Omental fat pad (tissue), 4 donors: ENCODE results near the gene CCDC170. TPM values are rescaled to one million over a fixed set of nuclear protein-coding genes. Genes with fewer than 3 reads are reported as not detected.

Source experiments
- ATAC-seq: fragments of 150-250 bp; one replicate; pipeline ENCODE4 v1.9.1; 2016; ENCODE audit warnings: mild to moderate bottlenecking, moderate library complexity; ENCODE audit not compliant: low FRiP score
- DNase-seq: peaks from one replicate; pipeline ENCODE4 v3.0.0-alpha.2; 2019; ENCODE audit warnings: low spot score
- total RNA-seq, 4 donors: library from RNA; depleted of rRNA; stranded (reverse); fragments of >200 nt; gene quantifications; one replicate each; pipeline ENCODE4 v1.1.0, GENCODE V29; 2016
- TF ChIP-seq, protein P1 (sequence below), 3 donors: fragments of 450-650 bp; IDR thresholded peaks; one replicate each; pipeline ENCODE4 v1.5.1; 2016 to 2017; ENCODE audit warnings: antibody characterized with exemption in 3 of 3, mild to moderate bottlenecking in 3 of 3, moderate library complexity in 2 of 3

CCDC170 gene
- total RNA-seq, 4 donors from 2014 or later: 1.3 to 4.1 (median 2.5) TPM

DNA sequence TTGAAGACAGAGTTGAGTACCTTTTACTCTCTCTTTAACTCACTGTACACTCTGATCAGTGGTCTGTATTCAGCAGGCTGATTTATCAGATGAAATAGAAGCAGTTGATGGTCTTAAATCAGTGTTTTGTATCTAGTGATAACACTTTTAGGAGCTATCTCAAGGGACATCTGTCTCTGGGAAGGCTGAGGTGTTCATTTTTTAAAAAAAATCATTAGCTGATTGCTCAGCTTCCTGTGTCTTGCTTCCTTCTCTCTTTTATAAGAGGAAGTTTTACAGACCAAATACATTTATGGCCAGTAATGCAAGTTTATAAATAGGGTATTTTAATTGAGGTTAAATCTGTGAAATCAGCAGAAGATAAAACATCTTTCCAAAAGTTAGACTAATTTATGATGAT lies 12.0 kb upstream of the CCDC170 start:
- ATAC-seq (no peak), DNase-seq (no peak)
- TF ChIP-seq, protein P1, sequence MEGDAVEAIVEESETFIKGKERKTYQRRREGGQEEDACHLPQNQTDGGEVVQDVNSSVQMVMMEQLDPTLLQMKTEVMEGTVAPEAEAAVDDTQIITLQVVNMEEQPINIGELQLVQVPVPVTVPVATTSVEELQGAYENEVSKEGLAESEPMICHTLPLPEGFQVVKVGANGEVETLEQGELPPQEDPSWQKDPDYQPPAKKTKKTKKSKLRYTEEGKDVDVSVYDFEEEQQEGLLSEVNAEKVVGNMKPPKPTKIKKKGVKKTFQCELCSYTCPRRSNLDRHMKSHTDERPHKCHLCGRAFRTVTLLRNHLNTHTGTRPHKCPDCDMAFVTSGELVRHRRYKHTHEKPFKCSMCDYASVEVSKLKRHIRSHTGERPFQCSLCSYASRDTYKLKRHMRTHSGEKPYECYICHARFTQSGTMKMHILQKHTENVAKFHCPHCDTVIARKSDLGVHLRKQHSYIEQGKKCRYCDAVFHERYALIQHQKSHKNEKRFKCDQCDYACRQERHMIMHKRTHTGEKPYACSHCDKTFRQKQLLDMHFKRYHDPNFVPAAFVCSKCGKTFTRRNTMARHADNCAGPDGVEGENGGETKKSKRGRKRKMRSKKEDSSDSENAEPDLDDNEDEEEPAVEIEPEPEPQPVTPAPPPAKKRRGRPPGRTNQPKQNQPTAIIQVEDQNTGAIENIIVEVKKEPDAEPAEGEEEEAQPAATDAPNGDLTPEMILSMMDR (IDR thresholded peaks at IDR 0.05): no peak

DNA sequence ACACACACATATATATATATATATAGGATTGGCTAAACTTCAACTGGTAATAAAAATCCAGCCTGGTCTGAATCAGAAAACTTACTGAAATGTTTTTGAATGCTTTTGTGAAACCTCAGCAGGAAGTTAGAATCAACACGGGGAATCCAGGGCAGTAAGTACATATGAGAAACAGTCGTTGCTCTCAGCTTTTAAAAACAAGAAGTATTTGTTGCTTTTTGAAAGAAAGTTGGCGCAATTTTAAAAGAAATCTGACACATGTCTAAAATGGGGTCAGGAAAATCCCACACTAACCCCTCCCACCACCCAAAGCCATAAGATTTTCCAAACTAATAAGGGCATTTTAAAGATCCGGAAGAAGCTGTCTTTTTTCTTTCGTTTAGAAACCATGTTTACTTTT lies 11.5 kb upstream of the CCDC170 start:
- TF ChIP-seq, protein P1 (IDR thresholded peaks at IDR 0.05): no peak
- DNase-seq (no peak), ATAC-seq (no peak)

DNA sequence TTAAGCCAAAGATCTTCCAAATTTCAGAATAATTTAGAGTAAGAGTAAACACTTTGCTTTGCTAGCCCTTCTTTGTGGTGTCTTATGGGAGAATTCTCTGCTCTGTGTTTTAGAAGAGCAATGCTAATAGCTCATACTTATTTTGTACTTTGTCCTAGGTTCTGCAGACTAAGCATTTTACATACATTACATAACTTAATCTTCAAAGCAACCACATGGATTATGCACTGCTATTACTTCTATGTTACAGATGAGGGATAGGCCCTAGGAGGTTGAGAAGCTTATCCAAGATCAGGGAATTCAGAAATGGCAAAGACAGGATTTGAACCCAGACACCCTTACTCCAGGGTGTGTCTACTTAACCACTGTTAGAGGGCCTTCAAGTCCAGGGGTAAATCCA lies 9.8 kb upstream of the CCDC170 start:
- ATAC-seq (no peak), DNase-seq (no peak)
- TF ChIP-seq, protein P1 (IDR thresholded peaks at IDR 0.05): no peak

DNA sequence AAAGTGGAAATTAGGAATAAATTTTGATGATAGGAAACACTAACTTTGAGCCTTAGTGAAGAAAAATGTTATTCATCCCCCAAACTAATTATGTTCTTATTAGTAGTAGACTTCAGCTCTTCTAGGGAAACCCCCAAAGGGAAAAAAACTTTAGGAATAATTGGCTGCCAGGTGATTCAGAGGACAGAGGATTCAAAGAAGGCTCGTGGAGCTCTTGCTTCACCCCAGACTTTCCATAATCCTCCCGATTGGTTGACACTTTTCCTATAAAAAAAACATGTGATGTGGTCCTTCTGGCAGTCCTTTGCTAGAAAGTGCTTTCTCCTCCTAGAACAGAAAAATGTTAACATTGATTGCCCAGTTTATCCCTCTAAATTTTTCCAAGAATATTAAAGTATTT lies 5.6 kb upstream of the CCDC170 start:
- DNase-seq (no peak), ATAC-seq (no peak)
- TF ChIP-seq, protein P1 (IDR thresholded peaks at IDR 0.05): no peak

DNA sequence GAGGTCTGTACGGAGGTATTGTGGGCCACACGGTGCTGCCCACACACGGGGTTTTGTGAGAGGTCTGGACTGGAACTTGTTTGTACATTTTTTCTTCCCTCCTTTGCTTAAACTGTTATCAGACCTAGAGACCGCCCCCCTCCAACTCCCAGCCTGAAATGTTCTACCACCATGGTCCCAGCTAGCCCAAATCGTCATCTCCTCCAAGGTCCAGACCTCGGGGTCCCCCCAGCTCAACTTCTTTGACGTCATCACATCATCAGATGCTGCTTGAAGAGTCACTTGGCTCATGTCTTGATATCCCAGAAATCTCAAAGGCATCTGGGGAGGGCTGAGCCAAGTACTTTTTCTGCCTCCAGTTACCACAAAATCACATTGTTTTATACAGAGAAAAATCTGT lies 2.8 kb upstream of the CCDC170 start:
- TF ChIP-seq, protein P1 (IDR thresholded peaks at IDR 0.05): no peak
- DNase-seq (no peak), ATAC-seq (no peak)

DNA sequence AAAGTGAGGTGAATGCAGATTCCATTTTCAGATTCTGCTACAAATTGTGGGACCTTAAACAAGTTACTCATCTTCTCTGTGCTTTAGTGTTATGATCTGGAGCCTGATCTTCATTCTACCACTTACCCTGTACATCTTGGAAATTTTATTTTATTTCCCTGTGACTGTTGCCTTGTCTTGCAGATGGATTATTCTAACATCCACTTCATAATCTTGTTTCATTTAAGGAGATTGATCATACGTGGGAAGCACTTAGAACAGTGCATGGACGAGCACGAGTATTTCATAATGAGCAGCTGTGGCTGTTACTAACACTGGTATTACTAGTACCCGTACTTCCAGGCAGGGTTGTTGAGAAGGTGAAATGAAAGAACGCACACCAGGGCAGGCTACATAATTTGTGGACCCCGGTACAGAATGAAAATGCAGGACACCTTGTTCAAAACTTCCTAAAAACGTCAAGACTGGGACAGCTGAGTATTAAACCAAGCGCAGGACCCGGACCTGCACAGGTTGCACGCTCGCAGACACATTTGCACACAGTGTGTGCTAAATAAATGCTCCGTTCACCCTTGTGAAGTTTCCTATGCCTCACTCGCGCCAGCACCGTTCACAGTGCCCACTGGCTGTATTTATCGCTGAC lies 535 bp upstream of the CCDC170 start:
- ATAC-seq: peak; percentile 16
- no peak for DNase-seq
- TF ChIP-seq, protein P1 (IDR thresholded peaks at IDR 0.05): no peak

DNA sequence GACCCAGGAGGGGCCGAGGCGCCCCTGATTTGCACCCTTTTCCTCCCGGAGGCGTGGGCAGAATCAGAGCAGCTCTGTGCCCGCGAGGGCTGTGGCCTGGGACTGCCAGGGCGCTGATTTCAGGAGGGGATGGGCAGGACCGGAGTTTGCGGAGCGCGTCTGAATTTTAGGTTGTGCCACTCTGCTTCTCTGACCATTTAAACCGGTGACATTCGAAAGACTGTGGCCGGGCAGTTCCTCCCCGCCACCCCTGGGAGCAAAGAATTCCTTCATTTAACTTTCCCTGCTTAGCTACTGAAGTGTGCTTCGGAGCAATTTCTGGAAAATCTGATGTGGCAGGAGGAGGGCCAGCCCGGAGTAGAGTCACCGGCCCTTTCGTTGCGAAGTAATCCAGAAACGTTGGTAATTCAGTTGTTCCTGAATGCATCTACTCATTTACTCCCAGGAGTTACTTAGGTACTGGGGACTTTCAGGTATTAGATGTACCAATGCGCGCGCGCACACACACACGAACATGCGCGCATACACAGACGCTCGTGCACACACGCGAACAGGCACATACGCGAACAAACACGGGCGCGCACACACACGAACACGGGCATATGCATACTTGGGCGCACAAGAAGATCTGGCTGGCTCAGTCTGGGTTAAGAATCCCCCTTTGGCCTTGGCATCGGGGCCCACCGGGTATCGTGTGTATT lies 568 bp downstream of the CCDC170 start:
- DNase-seq: no peak

More for the DNA sequence above, 568 bp downstream of the CCDC170 start:
- ATAC-seq: peak; percentile 57
- TF ChIP-seq, protein P1 (IDR thresholded peaks at IDR 0.05): no peak
